GM12875 (cell line): ENCODE measurements around the gene FGD5.
"Not testable (repeated sequence)": the region's sequence is repeated elsewhere in the genome, so short reads cannot be mapped to it uniquely, and the experiment has no call there.

ENCODE experiments used
- H3K4me3 ChIP-seq: one replicate; pipeline ENCODE4 v1.5.1; 2011; ENCODE audit warnings: low read depth, low read length, control low read depth
- CTCF ChIP-seq: IDR thresholded peaks from 2 replicates; pipeline ENCODE4 v1.5.1; 2011; ENCODE audit warnings: low read depth, mild to moderate bottlenecking, control low read depth, inconsistent platforms, low read length, moderate library complexity, borderline replicate concordance; ENCODE audit not compliant: insufficient read depth

Gene FGD5

GRCh38 chr3:14808025-14808424 lies 10.7 kb upstream of the FGD5 start:
- no peak overlapping the region for H3K4me3 ChIP-seq
- TF ChIP-seq CTCF: no peak

GRCh38 chr3:14808502-14809266 lies 10.1 kb upstream of the FGD5 start:
- no peak overlapping the region for H3K4me3 ChIP-seq
- no peak for TF ChIP-seq CTCF

- H3K4me3 ChIP-seq: not testable (repeated sequence)
Observed at GRCh38 chr3:14809611-14810010, 9.2 kb upstream of the FGD5 start.

- no peak overlapping the region for H3K4me3 ChIP-seq
Observed at GRCh38 chr3:14810070-14810791, 8.5 kb upstream of the FGD5 start.

GRCh38 chr3:14810801-14811661 lies 7.7 kb upstream of the FGD5 start:
- no peak overlapping the region for H3K4me3 ChIP-seq
- TF ChIP-seq CTCF: no peak

More at GRCh38 chr3:14810070-14810791, 8.5 kb upstream of the FGD5 start:
- TF ChIP-seq CTCF: no peak

- TF ChIP-seq CTCF: no peak
- no peak overlapping the region for H3K4me3 ChIP-seq
Observed at GRCh38 chr3:14811684-14812083, 7.1 kb upstream of the FGD5 start.

- no peak for TF ChIP-seq CTCF
- no peak overlapping the region for H3K4me3 ChIP-seq
Observed at GRCh38 chr3:14812196-14812790, 6.5 kb upstream of the FGD5 start.
